Lower leg skin (tissue), 3 donors: ENCODE data around the gene COG8.

Source experiments
- POLR2A ChIP-seq, 2 donors: fragments of 450-650 bp; IDR thresholded peaks; one replicate each; pipeline ENCODE4 v1.6.1; 2016 to 2017; ENCODE audit warnings: antibody characterized with exemption in 2 of 2, mild to moderate bottlenecking in 1 of 2, moderate library complexity in 1 of 2
- TF ChIP-seq, protein P1 (sequence below), 3 donors: fragments of 450-650 bp; IDR thresholded peaks; one replicate each; pipeline ENCODE4 v1.5.1; 2016; ENCODE audit warnings: antibody characterized with exemption in 3 of 3, mild to moderate bottlenecking in 3 of 3, moderate library complexity in 2 of 3

DNA sequence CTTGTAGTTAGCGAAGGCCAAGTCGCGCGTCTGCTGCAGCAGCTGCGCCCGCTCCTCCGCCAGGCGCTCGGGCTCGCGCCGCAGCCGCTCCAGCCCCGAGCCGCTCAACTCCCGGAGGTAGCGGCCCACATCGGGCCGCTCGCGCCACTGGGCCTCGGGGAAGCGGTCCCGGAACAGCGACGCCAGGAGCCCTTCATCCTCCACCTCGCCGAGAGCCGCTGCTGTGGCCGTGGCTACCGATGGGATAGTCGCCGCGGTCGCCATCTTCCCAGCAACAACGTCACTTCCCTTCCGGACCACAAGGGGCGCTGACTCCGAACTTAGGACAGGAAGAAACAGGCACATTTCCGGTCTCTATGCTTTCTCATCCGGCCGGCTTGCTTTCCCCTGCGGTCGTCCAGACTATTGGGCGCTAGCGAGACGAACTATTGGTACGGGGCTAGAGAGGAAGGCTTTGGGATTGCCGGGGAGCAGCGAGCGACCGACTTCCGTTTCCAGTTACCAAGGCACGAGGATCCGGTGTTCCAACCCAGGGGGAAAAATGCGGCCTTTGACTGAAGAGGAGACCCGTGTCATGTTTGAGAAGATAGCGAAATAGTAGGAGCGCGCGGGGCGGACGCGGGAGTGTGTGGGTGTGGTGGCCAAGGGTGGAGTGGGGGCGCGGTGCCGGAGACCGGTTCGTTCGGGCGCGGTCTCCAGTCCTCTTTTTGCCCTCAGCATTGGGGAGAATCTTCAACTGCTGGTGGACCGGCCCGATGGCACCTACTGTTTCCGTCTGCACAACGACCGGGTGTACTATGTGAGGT lies at the start of gene COG8, which contains the start of gene NIP7:
- TF ChIP-seq, protein P1, sequence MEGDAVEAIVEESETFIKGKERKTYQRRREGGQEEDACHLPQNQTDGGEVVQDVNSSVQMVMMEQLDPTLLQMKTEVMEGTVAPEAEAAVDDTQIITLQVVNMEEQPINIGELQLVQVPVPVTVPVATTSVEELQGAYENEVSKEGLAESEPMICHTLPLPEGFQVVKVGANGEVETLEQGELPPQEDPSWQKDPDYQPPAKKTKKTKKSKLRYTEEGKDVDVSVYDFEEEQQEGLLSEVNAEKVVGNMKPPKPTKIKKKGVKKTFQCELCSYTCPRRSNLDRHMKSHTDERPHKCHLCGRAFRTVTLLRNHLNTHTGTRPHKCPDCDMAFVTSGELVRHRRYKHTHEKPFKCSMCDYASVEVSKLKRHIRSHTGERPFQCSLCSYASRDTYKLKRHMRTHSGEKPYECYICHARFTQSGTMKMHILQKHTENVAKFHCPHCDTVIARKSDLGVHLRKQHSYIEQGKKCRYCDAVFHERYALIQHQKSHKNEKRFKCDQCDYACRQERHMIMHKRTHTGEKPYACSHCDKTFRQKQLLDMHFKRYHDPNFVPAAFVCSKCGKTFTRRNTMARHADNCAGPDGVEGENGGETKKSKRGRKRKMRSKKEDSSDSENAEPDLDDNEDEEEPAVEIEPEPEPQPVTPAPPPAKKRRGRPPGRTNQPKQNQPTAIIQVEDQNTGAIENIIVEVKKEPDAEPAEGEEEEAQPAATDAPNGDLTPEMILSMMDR (IDR thresholded peaks at IDR 0.05): peak in 1 of 3 donors; percentile 84
- no peak for TF ChIP-seq POLR2A (IDR thresholded peaks at IDR 0.05)
